Ammon's horn (tissue), 1 donor: ENCODE results near the gene MYO3B.
"Not testable (repeated sequence)": the region's sequence is repeated elsewhere in the genome, so short reads cannot be mapped to it uniquely, and the experiment has no call there.

Experiments
- DNase-seq: peaks from one replicate; pipeline ENCODE4 v3.0.0-alpha.2; 2016; ENCODE audit warnings: low spot score

The MYO3B gene

GRCh38 chr2:170428868-170429267, 250.9 kb downstream of the MYO3B start:
- no peak for DNase-seq

GRCh38 chr2:170432823-170433222, 254.9 kb downstream of the MYO3B start:
- no peak for DNase-seq

DNA sequence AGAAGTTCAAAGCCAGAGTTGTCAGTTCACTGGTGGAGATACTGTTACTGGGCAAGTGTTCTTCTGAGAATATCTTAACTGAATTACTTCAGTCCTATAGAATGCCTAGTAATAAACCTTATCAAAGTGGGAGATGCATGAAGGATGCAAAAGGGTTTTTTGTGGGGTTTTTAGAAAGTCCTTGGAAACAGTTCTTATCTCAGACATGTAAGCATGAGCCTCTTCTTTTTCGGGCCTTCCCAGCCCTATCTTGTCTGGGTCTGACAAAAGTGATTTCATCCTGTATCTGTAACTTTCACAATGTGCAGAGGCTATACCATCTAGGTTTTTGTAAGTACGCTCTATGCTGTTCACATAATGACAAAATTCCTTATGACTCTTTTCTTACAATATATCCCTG, 255.5 kb downstream of the MYO3B start:
- DNase-seq, result no peak

- not testable (repeated sequence) for DNase-seq
These were observed 256.4 kb downstream of the MYO3B start for GRCh38 chr2:170434396-170434795.

DNA sequence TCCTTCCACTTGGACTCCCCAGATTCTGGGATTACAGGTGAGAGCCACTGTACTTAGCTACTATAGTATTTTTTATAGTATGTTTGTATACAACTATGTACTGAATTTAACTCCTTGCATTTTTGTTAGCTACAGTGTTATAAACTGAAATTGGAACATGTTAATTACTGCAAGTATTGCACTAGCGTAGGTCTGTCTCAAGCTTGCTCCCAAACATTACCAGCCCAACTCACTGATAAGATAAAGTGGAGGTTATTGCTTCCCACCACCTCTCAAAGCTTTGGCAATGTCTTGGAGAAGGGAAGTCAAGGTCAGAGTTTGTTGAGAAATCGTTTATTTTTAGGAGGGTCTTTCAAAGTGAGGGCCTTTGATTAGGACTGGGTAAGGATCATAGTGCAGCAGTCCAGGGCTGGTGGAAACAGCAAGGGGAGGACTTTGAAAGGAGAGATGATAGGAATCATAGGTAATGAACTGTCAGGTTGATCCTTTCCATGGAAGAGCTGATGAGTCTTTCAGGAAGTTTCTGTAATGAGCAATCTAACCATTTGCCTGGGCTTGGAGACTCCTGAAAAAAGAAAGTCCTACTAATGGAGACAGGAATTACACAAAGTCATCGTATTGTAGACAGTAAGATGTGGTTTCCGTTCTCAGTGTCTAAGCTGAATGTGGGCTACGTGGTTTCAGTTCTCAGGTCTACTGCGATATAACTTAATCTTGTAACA, 257.1 kb downstream of the MYO3B start:
- no peak for DNase-seq

- DNase-seq, result no peak
These were observed 258.4 kb downstream of the MYO3B start for GRCh38 chr2:170436077-170436943.

DNA sequence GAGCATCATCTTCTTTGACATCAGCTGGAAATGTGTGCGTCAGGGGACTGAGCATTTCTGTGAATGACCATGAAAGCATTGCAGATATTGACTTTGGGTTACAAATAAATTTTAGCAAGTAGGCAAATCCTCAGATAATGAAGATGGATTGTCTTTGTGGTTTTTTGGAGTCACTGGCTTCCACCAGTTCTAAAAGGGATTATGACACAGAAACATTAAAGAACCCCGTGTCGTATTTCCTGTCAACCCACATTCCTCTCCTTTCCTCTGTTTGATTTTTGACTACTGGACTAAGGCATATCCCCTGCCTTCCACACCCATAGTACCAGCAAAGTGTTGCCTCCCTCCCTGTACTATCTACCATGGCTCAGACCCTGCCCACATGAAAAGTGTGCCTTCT, 268.1 kb downstream of the MYO3B start:
- no peak for DNase-seq

DNA sequence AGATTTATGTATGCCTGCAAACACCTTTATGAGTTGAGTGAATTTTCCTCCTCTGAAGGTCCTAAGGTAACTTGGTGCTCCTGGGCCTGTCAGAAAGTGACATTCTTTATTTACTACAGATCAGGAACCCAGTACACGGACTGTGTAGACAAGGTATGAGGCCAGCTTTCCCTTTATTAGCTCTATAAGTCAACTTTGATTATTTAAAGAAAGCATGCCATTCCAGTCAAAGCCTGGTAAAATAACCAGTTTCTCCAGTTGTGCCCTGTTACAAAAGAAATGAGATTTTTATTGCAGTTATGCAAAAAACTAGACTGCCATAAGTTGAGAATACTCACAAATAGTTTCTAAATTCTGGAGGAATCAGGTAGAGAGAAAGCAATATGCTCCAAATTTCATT, 271.1 kb downstream of the MYO3B start:
- DNase-seq, result no peak

DNA sequence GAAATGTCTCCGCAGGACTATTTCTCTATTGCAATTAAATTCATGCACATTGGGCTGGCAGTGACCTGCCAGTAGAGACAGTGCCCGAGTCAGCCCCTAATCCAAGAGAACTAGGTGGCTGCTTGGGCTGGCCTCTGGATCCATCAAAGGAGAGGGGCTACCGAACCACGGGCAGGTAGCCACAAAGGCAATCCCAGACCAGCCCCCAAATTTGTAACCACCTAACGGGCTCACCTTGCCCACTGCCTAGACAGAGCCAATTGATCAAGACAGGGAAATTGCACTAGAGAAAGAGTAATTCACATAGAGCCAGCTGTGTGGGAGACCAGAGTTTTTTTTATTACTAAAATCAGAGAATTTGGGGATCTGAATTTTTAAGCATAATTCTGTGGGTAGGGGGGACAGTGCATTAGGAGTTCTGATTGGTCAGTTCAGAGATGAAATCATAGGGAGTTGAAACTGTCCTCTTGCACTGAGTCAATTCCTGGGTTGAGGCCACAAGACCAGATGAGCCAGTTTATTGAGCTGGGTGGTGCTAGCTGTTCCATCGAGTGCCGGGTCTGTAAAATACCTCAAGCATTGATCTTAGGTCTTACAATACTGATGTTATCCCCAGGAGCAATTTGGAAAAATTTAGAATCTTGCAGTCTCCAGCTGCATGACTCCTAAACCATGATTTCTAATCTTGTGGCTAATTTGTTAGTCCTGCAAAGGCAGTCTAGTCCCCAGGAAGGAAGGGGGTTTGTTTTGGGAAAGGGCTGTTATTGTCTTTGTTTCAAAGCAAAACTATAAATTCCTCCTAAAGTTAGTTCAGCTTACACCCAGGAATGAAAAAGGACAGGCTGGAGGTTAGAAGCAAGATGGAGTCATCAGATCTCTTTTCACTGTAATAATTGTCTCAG, 276.8 kb downstream of the MYO3B start:
- DNase-seq, result no peak

- no peak for DNase-seq
These were observed 277.9 kb downstream of the MYO3B start for GRCh38 chr2:170455617-170456426.

GRCh38 chr2:170456914-170457313, 279.0 kb downstream of the MYO3B start:
- DNase-seq, result no peak

DNA sequence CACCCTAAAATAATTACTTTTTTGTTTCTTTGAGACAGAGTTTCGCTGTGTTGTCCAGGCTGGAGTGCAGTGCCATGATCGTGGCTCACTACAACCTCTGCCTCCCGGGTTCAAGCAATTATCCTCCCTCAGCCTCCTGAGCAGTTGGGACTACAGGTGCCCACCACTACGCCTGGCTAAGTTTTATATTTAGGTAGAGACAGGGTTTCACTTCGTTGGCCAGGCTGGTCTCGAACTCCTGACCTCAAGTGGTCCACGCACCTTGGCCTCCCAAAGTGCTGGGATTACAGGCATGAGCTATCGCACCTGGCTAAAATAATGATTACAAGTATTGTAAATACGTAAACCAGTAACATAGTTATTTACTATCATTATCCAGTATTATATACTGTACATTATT, 279.8 kb downstream of the MYO3B start:
- no peak for DNase-seq

GRCh38 chr2:170461889-170462288, 283.9 kb downstream of the MYO3B start:
- no peak for DNase-seq

DNA sequence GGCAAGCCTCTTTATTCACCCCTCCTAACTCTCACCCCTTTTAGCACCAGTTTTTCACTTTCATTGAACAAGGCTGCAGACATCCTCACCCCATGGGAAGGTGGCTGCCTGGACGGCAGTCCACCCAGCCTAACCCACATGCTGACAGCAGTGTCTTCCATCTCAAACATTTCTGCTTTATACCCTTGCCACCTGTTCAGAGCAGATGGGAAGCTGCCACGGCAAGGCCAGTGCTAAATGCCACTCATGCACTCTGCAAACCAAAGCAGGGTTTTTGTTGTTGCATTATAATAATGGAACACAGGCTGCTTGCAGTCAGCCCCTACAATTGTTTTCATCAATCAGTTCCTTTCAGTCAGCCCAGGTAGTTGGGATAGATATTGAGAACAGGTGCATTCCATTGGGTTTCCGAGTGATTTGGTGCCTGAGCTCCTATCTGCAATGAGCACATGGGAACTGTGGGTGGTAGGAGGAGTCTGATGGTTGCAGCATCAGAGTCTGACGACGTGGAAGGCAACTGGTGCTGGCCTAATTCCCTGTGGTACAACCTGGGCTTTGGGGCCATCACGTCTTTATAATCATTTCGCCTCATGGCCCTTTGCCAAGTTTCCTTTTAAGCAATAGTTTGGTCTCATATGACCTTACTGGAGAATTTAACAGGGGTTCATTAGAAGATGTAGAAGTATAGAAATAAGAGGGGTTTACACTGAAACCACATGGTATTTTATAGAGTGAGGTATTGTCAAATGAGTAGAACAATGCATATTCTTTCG, 284.7 kb downstream of the MYO3B start:
- DNase-seq, result no peak

DNA sequence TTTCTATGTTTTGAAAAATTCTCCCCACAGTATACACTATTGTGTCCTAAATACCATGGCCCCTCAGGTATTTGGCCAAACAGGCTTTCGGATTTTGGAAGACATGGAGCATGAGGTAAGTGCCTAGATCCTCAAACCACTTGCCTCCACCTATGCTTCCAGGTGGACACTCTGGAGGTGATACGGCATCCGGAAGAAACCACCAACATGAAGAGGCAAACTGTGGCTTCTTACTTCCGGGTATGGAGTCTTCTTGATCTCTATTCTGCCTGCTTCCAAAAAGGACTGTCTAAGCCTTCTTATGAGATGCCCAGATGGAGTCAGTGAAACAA, 285.2 kb downstream of the MYO3B start:
- DNase-seq, result no peak

DNA sequence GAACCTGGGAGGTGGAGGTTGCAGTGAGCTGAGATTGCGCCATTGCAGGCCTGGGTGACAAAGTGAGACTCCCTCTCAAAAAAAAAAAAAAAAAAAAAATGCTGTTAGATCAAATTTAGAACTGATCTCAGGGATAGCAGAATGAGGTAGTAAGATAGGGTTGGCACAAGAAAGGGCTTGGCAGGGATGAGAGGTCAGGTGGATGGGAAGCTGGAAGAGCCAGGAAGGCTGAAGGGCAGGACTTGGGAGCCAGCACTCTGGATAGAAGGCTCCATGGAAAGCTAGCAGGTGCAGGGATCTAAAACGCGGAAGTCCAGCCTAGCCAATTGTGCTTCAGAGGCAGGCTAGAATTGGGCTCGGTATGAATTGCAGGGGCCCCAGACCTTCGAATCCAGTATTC, 286.3 kb downstream of the MYO3B start:
- DNase-seq, result no peak

GRCh38 chr2:170465241-170465640, 287.3 kb downstream of the MYO3B start:
- DNase-seq, result no peak

DNA sequence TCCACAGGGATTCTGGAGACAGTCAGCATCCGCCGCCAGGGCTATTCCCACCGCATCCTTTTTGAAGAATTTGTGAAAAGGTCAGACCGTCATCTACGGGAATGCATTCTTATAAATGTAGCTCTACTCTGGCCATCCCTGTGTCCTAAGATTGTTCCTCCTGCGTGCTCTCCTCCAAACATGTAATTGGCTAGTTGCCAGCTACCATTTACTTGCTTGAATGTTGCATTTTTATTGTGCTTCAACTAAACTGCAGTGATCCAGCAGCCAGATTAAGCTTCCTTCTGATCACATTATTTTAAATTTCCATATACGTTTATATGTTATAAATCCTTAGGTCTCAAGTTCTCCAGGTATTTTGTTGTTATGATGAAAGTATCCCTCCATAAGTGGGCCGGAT, 288.7 kb downstream of the MYO3B start:
- no peak for DNase-seq

GRCh38 chr2:170467568-170468422, 289.8 kb downstream of the MYO3B start:
- DNase-seq, result no peak

DNA sequence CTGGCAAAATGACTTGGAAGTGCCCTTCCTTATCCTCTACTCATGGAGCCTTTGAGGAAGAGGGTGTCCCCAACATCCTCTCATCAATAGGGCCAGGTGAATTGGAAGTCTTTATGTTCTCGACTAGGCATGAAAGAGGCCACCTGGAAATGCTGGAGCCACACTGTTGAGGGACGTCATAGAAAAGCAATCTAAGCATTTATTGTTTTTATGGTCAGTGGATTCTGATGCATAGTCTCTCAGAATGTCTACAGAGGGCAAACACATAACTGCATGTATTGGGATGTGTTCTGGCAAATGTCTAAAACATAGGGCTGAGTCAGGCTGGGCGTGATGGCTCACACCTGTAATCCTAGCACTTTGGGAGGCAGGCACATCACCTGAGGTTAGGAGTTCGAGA, 290.6 kb downstream of the MYO3B start:
- DNase-seq, result no peak
